CD4-positive, alpha-beta T cell treated with Interleukin-17A for 1 hour (primary cell): ENCODE measurements around the gene CORO2B.
"Not testable (repeated sequence)": the region's sequence is repeated elsewhere in the genome, so short reads cannot be mapped to it uniquely, and the experiment has no call there.

Experiments used
- DNase-seq: peaks from one replicate; pipeline ENCODE4 v3.0.0-alpha.2; 2020

CORO2B gene

DNA sequence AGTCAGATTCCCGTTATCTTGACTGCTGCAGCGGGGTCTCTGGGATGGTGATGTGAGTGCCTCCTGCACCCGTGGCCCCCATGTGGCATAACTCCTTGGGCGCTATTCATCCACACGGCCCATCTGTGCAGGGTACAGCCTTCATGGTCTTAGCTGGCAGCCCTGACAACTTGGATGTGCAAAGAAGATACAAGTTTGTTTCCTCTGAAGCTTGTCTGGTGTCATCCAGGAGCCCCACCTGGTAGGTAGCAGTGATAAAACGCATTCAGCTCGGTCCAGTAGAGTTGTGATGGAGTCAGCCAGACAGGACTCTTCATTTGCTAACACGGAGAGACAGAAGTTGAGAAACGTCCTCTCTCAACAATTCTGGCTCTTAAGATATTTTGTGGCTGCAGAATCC, 53.3 kb downstream of the CORO2B start:
- no peak for DNase-seq

DNA sequence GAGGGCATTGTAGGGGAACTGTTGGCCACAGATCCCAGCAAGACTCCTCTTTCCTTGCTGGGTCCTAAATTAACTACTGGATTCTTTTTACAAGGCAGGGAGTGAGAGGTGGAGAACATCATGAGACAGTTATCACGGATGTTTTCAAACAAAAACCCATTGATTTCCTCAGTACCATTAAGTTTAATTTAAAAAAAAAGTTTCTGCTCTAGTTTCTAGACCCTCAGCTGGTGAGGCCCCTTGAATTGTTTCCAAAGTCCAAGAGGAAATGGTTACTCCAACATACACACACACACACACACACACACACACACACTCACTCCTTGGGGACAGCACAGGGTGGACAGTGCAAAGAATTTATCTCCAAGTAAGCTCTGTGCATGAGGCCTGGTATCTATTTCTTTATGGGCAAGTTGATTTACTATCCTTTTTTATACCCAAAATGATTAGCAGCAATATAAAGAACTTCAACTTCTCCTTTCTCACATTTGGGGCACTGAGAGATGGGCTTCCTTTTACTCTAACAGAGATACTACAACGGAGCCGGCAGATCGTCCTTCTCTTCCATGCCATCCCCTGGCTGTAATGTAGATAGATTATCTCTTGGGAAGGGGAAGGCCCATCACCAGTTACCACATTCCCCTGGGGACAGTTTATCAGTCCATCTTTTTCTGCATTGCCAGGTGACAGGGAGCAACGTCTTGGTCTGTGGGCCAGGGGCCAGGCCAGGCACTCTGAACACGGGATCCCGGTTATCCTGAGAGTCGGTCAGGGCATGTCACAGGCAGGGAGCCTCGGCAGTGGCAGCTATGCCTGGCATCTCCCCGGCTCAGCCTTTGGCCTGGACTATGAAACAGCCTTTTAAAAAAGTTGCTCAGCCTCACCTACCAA, 54.7 kb downstream of the CORO2B start:
- DNase-seq: no peak

DNA sequence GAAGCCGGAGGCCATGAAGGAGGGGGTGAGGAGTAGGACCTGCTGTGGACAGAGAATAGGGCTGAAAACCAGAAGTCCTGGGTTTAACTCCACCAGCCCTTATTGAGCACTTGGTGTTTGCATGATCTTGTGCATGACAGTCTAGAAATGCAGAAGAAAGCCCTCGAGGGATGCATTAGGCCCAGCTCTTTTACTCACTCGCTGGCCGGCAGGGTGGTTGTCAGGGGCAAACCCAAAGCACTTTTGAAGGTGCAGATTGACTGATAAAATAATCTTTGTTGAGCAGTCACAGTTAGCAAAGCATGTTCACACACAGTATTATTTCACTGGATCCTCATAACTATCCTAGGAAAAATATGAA, 55.3 kb downstream of the CORO2B start:
- no peak for DNase-seq

DNA sequence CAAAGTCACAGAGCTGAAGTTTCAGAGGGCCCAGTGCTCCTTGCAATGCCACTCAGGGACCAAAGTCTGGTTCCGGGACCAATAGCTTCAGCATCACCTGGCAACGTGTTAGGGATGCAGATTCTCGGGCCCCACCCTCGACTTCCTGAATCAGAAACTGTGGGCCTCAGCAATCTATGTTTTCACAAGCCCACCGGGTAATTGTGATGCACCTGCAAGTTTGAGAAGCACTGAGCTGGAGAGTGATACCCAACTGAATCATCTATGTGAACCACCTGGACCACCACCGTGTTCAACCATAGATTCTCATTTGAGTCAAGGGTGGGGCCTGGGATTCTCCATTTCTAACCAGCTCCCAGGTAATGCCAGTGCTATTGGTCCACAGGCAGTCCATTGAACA, 55.7 kb downstream of the CORO2B start:
- DNase-seq: no peak

DNA sequence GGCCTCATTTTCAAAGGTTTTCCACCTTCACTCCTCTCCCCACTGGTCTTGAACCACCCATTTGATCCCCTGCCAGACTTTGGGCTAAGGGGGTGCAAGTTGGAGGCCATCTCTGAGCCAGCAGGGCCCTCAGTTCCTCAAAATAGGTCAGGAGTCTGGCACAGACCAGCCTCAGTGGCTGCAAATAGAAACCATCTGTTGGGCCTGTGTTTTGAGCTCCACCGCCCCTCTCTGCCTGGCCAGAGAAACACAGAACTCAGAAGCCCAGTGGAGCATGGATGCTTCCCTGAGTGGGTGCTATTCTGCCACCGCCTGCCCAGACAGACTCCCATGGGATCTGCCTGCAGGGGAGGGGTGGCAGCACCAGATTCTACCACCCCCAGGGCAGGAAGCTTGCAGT, 56.3 kb downstream of the CORO2B start:
- DNase-seq: no peak

DNA sequence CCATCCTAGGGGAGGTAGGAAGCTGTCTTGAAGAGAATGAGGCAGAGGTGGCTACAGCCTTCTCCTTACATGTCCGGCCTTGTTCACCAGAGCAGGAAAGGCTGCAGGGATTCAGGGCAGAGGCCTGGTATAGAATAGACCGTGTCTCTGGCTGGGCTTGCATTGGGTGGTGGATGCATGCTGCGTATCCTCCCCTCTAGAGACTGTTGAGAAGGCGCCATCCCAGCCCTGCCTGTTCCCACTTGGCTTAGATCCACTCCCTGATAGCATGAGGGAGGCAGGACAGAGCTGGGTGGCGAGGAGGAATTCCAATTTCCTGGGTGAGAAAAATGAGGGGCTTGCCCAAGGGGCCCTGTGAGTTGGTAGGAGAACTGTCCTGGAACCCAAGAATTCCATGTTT, 57.5 kb downstream of the CORO2B start:
- DNase-seq: no peak

DNA sequence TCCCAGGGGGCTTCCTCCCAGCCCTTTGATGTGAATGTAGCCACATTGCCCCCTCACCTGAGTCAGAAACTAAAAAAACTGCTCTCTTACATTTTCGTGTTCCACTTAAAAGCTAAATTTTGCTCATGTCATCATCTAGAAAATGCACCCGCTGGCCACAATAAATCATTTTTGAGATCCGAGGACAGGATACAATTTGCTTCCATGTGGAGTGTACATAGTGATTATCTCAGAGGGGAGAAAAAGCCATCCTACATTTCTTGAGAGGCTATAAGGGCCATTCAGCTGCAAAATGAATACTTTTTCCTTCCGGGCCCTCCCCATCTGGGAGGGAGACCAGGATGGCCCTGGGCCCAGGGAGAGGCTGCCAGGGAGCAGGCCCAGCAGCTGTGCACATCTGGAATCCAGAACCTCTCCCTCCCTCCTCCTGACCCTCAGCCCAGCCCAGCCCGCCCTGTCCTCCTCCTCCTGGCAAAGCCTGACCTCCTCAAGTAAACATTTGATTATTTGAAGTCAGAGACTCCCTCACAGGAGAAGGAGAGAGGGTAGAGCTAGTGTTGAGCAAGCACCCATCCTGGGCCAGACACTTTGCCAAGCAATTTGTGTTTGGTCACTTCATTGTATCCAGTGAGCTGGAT, 59.1 kb downstream of the CORO2B start:
- DNase-seq: no peak

DNA sequence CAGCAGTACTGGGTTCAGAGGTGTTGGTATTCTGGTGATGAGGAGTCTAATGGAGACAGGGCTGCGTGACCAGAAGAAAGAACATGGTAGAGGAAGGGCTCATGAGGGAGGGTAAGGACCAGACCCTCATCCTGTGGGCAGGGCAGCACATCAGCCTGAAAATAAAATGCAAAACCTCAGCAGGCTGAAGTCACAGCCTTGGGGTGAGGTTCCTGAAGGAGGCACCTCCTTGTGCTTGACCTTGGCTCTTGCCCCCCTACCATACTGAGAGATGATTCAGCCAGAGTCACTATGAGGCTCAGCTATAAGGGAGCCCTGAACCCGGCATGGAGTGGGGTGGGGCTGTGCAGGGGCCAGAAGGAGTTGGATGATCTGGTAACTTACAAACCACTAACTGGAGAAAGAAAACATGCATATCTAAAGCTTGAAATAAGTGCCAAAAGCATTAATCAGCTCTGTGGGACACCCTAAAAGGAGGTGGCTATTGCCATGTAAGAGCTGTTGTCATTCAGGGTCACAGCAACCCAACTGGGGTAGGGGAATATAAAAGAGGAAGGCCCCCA, 60.2 kb downstream of the CORO2B start:
- no peak for DNase-seq

DNA sequence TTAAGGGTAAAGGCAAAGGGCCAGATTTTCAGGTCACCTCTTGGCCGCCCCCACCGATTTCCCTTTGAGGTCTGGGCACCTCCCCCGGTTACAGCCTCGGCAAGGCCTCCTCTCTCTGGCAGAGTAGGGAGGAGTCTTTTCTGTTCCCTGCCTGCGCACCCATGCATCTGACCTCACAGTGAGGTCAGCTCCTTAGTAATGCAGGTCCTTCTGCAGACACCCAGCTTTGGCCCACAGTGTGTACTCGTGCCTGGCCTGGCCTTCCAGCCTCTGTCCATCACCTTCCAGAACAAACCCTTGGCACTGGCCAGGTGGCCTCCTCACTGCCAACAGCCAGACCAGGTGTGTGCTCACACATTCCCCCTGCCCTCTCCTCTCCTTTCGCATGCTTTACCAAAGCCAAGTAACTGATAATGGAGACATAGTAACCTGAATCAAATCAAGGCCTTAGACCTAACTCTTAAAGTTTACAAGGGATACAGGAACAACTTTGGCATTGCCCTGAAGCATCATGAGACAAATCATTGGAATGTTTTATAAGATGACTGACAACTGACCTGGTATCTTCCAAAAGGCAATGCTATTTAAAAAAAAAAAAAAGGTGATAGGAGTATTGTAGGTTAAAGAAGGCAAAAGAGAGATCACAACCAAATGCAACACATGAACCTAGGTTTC, 61.3 kb downstream of the CORO2B start:
- DNase-seq: no peak

DNA sequence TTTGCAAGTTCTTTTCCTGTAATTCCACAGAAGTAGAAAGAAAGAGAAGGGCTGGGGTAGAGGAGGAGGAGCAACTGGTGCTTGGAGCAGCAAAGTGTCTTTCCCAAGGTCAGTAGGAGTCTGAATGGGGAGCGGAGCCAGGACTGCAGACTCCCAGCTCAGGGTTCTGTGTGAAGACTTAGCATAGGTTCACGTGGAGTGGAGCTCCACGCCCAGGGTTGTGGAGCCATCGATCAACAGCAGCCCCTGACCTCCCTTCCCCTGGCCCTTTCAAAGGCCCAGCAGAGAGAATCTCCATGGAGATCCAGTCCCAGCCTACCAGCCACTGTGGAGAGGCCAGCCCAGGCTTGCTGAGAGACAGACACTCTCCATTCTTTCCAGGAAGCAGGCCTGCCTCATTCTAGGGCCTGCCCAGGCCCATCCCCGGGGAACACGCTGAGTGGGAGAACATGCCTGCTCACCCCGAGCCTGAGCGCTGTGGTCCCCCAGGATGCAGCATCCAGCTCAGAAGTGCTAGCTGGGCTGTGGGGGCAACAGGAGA, 62.1 kb downstream of the CORO2B start:
- no peak for DNase-seq

DNA sequence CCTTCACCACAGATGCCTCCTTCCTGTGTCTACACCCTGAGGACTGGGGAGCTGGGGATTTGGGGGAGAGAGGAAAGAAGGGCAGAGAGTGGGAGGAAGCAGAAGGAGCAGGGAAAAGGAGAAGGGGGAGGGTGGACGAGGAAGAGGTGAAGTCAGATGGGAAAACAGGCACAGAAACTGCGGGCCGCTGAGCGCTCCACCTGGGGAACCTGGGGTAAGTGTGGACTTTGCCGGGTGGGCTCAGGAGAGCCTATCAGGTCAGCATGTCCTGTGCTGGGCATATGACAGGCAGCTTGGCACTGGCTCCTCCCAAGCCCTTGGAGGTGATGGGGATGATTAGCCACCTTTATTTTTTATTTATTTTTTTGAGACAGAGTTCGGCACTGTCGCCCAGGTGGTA, 62.6 kb downstream of the CORO2B start:
- DNase-seq: no peak

DNA sequence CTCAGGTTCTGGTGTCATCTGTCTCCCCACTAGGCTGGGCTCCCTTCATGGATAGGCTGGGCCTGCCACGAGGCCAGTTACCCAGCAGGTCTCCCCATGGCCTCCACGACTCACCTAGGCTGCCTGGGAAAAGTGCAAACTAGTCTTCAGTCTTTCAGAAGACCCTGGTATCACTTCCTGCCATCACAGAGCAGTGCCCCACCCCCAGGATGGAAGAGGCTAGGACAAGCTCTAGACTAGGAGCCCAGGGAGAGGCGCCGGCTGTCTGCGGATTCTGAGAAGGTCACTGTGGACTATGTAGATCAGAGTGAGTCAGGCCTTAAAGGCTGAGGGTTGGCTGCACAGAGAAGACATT, 63.7 kb downstream of the CORO2B start:
- DNase-seq: no peak

DNA sequence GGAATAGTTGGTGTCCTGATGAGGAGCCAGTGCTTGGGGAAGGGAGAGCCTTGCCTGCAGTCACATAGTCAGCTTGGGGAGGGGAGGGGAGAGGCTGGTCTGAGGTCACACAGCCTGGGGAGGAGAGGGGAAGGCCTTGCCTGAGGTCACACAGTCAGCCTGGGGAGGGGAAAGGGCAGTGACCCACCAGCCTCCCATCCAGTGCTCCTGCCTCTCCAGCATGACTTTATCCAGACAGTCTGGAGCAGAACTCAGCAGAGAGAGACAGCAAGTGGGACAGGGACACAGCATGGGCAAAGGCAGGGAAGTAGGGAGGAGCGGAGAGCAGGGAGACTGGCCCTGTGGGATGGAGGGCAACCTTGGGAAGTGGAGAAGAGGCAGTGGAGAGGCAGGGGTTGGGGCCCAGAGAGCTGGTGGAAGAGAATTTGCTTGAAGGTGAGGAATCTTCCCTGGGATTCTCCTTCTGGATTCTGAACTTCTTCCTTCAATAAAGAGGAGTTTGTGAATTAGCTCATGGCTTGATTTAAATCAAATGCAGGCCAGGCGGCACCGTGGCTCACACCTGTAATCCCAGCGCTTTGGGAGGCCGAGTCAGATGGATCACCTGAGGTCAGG, 64.5 kb downstream of the CORO2B start:
- no peak for DNase-seq

DNA sequence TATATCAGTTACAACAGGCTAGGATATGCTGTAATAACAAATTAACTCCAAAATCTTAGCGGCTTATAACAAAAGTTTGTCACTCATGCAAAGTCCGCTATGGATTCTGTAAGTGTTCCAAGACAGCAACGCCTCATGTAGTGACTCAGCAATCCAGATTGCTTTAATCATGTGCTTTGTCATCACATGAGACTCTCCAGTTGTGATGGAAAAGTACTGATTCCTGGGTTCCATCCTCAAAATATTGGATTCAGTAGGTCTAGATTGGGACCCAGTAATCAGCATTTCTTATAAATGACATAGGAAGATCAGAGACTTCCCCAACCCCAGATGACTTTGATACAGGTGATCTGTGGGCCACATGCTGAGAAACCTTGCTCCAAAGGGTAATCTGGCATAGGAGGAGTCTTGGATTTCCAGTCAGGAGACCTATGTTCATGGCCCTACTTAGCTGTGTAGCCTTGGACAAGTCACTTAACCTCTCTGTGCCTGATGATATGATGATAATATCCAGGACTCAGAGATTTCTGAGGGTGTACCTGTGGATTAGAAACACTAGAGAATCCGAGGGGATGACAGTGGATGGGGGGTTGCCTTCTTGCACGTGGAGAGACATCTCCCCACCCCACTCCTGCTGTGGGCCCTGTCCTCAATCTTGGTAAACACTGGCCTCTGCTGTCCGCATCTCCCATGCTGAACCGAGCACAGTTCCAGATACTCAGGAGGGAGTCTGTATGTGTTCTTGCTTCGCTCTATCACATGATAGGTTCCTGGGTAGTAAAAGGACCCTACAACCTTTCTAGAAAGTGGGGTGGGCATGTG, 65.5 kb downstream of the CORO2B start:
- no peak for DNase-seq

DNA sequence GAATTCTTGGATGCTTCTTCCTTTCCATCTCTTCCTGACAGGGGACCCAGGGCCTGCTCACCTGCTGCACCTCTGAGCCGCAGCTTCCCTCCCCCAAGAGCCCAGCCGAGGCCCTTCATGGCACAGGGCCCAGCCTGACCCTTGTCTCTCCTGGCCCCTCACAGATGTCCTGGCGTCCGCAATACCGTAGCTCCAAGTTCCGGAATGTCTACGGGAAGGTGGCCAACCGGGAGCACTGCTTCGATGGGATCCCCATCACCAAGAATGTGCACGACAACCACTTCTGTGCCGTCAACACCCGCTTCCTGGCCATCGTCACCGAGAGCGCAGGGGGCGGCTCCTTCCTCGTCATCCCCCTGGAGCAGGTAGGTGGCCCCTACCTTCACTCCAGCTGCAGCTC, 66.2 kb downstream of the CORO2B start:
- no peak for DNase-seq

DNA sequence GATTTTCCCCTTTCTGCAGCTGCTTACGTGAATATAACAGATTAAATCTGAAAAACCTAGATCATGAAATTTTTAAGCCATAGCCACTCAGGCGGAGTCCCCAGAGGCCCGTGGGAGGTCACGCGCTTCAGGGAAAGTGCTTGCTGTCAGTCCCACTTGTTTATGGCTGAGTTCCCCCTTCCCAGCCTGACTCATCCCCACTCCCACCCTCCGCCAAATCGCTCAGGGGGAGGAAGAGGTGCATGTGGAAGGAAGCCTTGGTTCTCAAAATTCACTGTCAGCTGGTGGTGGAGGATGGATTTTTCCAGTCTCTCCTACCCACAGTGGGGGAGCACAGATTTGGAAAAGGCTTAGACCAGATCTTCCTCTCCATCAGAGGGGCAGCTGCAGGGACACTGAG, 67.4 kb downstream of the CORO2B start:
- no peak for DNase-seq

DNA sequence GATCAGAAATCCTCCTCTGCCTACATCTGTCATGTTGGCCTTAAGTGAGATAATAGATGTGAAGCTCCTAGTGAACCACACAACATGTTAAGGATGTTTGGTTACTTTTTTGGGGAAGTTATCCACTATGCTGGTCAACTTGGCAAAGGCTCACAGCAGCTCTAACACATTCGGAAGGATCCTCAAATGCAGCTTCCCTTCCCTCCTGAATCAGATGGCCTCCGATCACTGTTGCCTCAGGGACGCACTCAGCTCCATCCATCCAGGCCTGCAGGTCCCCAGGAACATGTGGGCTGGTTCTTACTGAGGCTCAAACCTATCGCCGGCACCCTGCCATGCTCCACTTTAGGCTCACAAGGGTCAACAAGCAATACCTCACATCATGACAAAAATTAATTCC, 67.9 kb downstream of the CORO2B start:
- no peak for DNase-seq

DNA sequence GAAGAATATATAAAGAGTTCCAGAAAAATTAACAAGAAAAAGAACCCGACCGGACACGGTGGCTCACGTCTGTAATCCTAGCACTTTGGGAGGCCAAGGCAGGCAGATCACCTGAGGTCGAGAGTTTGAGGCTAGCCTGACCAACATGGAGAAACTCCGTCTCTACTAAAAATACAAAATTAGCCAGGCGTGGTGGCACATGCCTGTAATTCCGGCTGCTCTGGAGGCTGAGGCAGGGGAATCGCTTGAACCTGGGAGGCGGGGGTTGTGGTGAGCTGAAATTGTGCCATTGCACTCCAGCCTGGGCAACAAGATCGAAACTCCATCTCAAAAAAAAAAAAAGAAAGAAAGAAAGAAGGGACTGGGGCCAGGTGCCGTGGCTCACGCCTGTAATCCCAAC, 68.6 kb downstream of the CORO2B start:
- DNase-seq: not testable (repeated sequence)

DNA sequence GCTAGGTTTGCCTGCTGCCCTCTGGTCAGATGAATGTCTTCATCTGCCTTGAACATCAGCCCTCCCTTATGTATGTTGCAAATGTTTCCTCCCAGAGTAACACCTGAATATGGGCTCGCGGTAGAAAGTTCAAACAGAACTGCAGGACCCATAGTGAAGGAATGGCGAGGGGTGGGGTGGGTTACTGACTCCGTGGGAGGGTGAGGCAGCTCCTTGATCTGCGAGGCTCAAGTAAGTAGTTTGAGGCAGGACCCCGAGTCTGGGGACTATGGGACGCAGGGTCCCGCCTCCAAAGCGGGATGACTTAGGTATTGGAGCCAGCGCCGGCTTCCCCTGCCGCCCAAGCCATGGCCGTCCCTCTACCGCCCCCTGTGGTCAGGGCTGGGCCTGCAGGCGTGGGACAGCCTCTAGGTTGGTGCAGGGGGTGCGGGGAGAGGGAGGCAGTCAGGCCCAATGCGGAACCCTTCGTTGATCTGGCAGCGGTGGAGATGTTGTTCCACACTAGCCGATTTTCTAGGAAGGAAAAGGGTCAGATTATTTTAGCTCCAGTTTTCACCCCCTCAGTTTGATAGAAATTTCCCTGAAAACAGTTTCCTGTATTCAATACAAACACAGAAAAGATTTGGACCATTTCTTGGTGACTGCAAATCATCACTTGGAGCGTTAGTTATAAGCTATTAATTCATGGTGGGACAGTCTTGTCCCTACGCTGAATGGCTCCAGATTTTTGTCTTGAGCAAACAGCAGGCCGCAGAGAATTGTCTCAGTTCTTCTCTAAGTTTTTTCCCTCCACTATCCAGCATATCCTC, 72.3 kb downstream of the CORO2B start:
- DNase-seq: no peak

DNA sequence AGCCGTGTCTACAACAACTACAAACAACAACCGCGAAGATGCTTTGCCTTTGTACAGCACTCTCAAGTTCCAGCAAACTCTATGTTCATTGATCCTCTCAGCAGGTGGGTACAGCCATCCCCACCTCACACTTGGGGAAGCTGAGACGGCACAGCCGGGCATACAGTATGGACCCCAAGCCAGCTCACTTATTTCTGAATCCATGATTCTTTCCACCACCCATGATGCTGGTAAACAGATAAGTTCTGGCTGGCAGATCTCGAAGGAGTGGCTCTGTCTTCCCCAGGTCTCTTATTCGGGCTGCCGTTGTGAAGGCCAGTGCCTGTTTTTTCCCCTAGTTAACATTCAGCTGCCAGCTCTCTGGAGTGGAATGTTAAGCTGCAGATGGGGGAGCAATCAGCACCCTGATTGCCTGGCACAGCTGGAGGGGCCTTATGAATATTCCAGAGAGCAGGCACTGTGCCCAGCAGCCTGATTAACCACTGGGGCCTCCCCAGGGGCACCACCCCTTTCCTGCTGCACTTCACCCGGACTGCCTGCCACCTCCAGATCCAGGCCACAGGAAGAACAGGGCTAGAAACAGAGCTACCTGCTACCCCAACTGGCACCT, 73.2 kb downstream of the CORO2B start:
- no peak for DNase-seq
